Breast epithelium (tissue), 3 donors: ENCODE results near the gene SLC8B1.

Experiments
- POLR2A ChIP-seq: fragments of 450-650 bp; IDR thresholded peaks from one replicate; pipeline ENCODE4 v1.6.1; 2016; ENCODE audit warnings: antibody characterized with exemption, mild to moderate bottlenecking, moderate library complexity
- POLR2AphosphoS5 ChIP-seq, 3 donors: sonication (generic); formaldehyde crosslinking; IDR thresholded peaks; one replicate each; pipeline ENCODE4 v1.6.1; 2017; ENCODE audit warnings: antibody characterized with exemption in 3 of 3
- TF ChIP-seq, protein P1 (sequence below), 3 donors: fragments of 450-650 bp; IDR thresholded peaks; one replicate each; pipeline ENCODE4 v1.5.1; 2016 to 2017; ENCODE audit warnings: antibody characterized with exemption in 3 of 3, mild to moderate bottlenecking in 3 of 3, moderate library complexity in 3 of 3

DNA sequence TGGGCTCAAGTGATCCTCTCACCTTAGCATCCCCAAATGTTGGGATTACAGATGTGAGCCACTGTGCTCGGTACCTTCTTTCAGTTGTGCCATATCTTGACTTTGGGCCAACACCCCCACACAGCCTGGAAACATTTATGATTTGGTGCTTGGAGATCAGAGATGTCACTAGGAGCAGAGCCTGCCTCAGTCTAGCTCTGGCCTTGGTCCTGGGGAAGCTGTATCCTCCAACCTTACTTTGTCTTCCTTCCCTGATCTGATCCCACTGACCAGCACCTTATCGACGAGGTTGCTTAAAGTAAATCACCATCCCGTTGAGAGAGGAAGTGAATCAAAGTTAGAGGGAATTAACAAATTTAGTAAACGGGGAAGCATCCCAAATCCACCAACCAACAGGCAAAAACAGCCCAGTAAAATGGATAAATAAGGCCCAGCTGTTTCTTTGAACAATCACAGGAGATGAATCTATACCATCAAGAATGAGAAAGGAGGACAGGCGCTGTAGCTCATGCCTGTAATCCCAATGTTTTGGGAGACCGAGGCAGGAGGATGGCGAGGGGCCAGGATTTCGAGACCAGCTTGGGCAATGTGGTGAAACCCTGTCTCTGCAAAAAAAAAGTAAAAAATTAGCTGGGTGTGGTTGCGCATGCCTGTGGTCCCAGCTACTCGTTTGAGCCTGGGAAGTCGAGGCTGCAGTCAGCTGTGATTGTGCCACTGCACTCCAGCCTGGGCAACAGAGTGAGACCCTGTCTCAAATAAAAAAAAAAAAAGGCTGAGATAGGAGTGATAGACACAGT is 26.9 kb upstream of the SLC8B1 start:
- TF ChIP-seq, protein P1, sequence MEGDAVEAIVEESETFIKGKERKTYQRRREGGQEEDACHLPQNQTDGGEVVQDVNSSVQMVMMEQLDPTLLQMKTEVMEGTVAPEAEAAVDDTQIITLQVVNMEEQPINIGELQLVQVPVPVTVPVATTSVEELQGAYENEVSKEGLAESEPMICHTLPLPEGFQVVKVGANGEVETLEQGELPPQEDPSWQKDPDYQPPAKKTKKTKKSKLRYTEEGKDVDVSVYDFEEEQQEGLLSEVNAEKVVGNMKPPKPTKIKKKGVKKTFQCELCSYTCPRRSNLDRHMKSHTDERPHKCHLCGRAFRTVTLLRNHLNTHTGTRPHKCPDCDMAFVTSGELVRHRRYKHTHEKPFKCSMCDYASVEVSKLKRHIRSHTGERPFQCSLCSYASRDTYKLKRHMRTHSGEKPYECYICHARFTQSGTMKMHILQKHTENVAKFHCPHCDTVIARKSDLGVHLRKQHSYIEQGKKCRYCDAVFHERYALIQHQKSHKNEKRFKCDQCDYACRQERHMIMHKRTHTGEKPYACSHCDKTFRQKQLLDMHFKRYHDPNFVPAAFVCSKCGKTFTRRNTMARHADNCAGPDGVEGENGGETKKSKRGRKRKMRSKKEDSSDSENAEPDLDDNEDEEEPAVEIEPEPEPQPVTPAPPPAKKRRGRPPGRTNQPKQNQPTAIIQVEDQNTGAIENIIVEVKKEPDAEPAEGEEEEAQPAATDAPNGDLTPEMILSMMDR (IDR thresholded peaks at IDR 0.05): no peak
- TF ChIP-seq POLR2AphosphoS5 (IDR thresholded peaks at IDR 0.05) (no peak), POLR2A (no peak)
